CD4-positive, alpha-beta memory T cell (primary cell): ENCODE measurements around the gene UBQLN2. TPM values are rescaled to one million over a fixed set of nuclear protein-coding genes. Genes with fewer than 3 reads are reported as not detected.
"Not testable (repeated sequence)": the region's sequence is repeated elsewhere in the genome, so short reads cannot be mapped to it uniquely, and the experiment has no call there.

Experiments used
- CTCF ChIA-PET: fragments of 350-600 bp; sonication (Branson Sonifier 250); formaldehyde crosslinking; loops from one replicate; lab custom pipeline; 2021; ENCODE audit warnings: inconsistent platforms; ENCODE audit not compliant: partially characterized antibody; lab: Charles Lee
- POLR2A ChIA-PET: fragments of 350-600 bp; sonication (Branson Sonifier 250); formaldehyde crosslinking; loops from one replicate; lab custom pipeline; 2021; ENCODE audit not compliant: partially characterized antibody; lab: Charles Lee
- DNase-seq, 5 donors: peaks; one replicate each; pipeline versions ENCODE4 v3.0.0 to v3.0.0-alpha.2; 2020 to 2022; ENCODE audit warnings: mixed read lengths in 1 of 5
- H3K27ac ChIP-seq: one replicate; pipeline ENCODE4 v1.7.0; 2013; ENCODE audit warnings: low read depth, low read length
- H3K27me3 ChIP-seq: 2 replicates; pipeline ENCODE4 v1.7.0; 2013; ENCODE audit warnings: mild to moderate bottlenecking, low read length, moderate library complexity; ENCODE audit not compliant: insufficient read depth
- H3K36me3 ChIP-seq: 2 replicates; pipeline ENCODE4 v1.7.0; 2013; ENCODE audit warnings: mild to moderate bottlenecking, low read length, moderate library complexity; ENCODE audit not compliant: insufficient read depth
- H3K4me1 ChIP-seq: 2 replicates; pipeline ENCODE4 v1.7.0; 2013; ENCODE audit warnings: mild to moderate bottlenecking, low read length, moderate library complexity; ENCODE audit not compliant: insufficient read depth
- H3K4me3 ChIP-seq, 2 donors: one replicate each; pipeline ENCODE4 v1.7.0; 2013; ENCODE audit warnings: low read length in 2 of 2, mild to moderate bottlenecking in 1 of 2
- H3K9me3 ChIP-seq, 2 donors: one replicate each; pipeline ENCODE4 v1.7.0; 2013; ENCODE audit warnings: low read length in 2 of 2, control low read depth in 1 of 2; ENCODE audit not compliant: control insufficient read depth in 1 of 2
- H3K27ac Mint-ChIP-seq, 7 donors: one replicate each; pipeline ENCODE4 v1.8.0; 2020 to 2021; ENCODE audit warnings: mixed read lengths in 7 of 7, mild to moderate bottlenecking in 6 of 7, inconsistent platforms in 3 of 7, moderate library complexity in 3 of 7
- H3K27me3 Mint-ChIP-seq, 2 donors: one replicate each; pipeline ENCODE4 v1.8.0; 2020 to 2021; ENCODE audit warnings: mixed read lengths in 2 of 2
- H3K36me3 Mint-ChIP-seq, 2 donors: one replicate each; pipeline ENCODE4 v1.8.0; 2020 to 2021; ENCODE audit warnings: mixed read lengths in 2 of 2, inconsistent platforms in 1 of 2, mild to moderate bottlenecking in 1 of 2
- H3K4me1 Mint-ChIP-seq, 4 donors: one replicate each; pipeline ENCODE4 v1.8.0; 2020 to 2021; ENCODE audit warnings: mixed read lengths in 4 of 4, mild to moderate bottlenecking in 1 of 4
- H3K4me3 Mint-ChIP-seq, 8 donors: one replicate each; pipeline ENCODE4 v1.8.0; 2020 to 2021; ENCODE audit warnings: mixed read lengths in 8 of 8, mild to moderate bottlenecking in 7 of 8, moderate library complexity in 6 of 8, inconsistent platforms in 3 of 8
- H3K9me3 Mint-ChIP-seq, 8 donors: one replicate each; pipeline ENCODE4 v1.8.0; 2020 to 2021; ENCODE audit warnings: mixed read lengths in 8 of 8, mild to moderate bottlenecking in 5 of 8, inconsistent platforms in 3 of 8, moderate library complexity in 1 of 8
- intact Hi-C: fragments of 100-400 bp; cut with micrococcal nuclease; formaldehyde crosslinking; loops from one replicate; pipeline ENCODE4 v1.15.1; 2023
- polyA plus RNA-seq, 2 donors: library from polyadenylated mRNA; unstranded; fragments of 300-500 nt; fragmentation: Illumina TruSeq; gene quantifications; one replicate each; pipeline ENCODE4 v1.2.3, GENCODE V29; 2021
- total RNA-seq, 2 experiments: library from RNA; stranded (reverse); gene quantifications; one replicate each; pipeline ENCODE4 v1.2.3, GENCODE V29; 2021

UBQLN2 gene
- total RNA-seq (10 to 100 TPM; 62.6 to 64.0 TPM), polyA plus RNA-seq (10 to 100 TPM; 66.7 to 74.8 TPM)

GRCh38 chrX:56563231-56564161 lies at the start of gene UBQLN2:
UBQLN2 (plus strand) TSS chrX:56563627; CDS start chrX:56563874, 247 bp downstream.
- H3K4me3 Mint-ChIP-seq: peak within 1 kb of the TSS; percentile 88 to 97 (median 90)
- DNase-seq: peak; percentile 76 to 81 (median 79)
- H3K27me3 ChIP-seq: no peaks in the 10 kb centered on the region
- H3K4me3 ChIP-seq: peak within 1 kb of the TSS; percentile 74 to 84
- ChIA-PET CTCF (interaction anchor here (2.5 kb wide), 1 partner anchor 164 kb away, joined by 16 read pairs; the partner anchor contains the start of gene NBDY), POLR2A (interaction anchor here (0.7 to 1.7 kb wide), 10 partner anchors 9 to 1075 kb away, joined by 3 to 6 read pairs (median 4); no protein-coding TSS in a partner anchor)
- H3K4me1 Mint-ChIP-seq: peaks cover 6 to 32% (median 12%) of the 10 kb centered on the region in 4 donors
- H3K27ac ChIP-seq: peak within 1 kb of the TSS; percentile 94
- H3K4me1 ChIP-seq: peaks cover 19% of the 10 kb centered on the region
- H3K27ac Mint-ChIP-seq: peak within 1 kb of the TSS; percentile 93 to 99 (median 98)
- H3K27me3 Mint-ChIP-seq: no peaks in the 10 kb centered on the region
- peaks cover 7 to 15% of the 10 kb centered on the region in 2 donors for H3K36me3 Mint-ChIP-seq
- no peaks in the 10 kb centered on the region for H3K36me3 ChIP-seq
- H3K9me3 Mint-ChIP-seq: no peaks in the 10 kb centered on the region
- intact Hi-C loops: loop anchor here (1.0 to 5.0 kb wide), 4 partner anchors 163 to 281 kb away; no protein-coding TSS in a partner anchor
- H3K9me3 ChIP-seq: no peaks in the 10 kb centered on the region

GRCh38 chrX:56519642-56520041 lies 43.8 kb upstream of the UBQLN2 start:
- Mint-ChIP-seq H3K4me3 (no peak overlapping the region), H3K27me3 (no peaks in the 10 kb centered on the region), H3K4me1 (peaks cover 0 to 3% (median 1%) of the 10 kb centered on the region in 4 donors), H3K9me3 (peaks cover 0 to 35% (median 13%) of the 10 kb centered on the region in 8 donors), H3K36me3 (peaks cover 2 to 10% of the 10 kb centered on the region in 2 donors), H3K27ac (no peak overlapping the region)
- DNase-seq: no peak
- Histone ChIP-seq H3K4me1 (no peaks in the 10 kb centered on the region), H3K27ac (no peak overlapping the region), H3K36me3 (no peaks in the 10 kb centered on the region), H3K4me3 (no peak overlapping the region), H3K9me3 (no peaks in the 10 kb centered on the region), H3K27me3 (no peaks in the 10 kb centered on the region)
- intact Hi-C loops: no loop called here
- ChIA-PET POLR2A (no interaction called here), CTCF (no interaction called here)

DNA sequence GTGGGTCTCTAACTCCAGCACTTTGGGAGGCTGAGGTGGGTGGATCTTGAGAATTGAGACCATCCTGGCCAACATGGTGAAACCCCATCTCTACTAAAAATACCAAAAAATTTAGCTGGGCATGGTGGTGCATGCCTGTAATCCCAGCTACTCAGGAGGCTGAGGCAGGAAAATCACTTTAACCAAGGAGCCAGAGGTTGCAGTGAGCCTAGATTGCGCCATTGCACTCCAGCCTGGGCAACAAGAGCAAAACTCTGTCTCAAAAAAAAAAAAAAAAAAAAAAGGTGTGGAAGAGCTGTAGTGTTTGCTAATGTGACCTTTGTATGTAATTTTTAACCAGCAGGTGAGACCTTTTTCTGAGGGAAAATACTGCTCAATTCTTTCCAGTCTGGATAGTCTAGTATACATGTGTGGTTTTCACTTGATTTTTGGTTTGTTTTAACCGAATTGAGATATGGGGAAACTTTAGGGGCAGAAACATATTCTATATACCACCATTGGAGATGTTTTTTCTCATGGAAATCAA lies 33.9 kb upstream of the UBQLN2 start:
- H3K27me3 ChIP-seq, H3K36me3 ChIP-seq, H3K9me3 ChIP-seq, H3K4me1 ChIP-seq, H3K27ac ChIP-seq, H3K4me1 Mint-ChIP-seq, H3K27ac Mint-ChIP-seq, H3K4me3 ChIP-seq, H3K27me3 Mint-ChIP-seq, intact Hi-C loops, H3K4me3 Mint-ChIP-seq, DNase-seq, POLR2A ChIA-PET: not testable (repeated sequence)
- Mint-ChIP-seq H3K36me3 (peaks cover 11 to 21% of the 10 kb centered on the region in 2 donors), H3K9me3 (peaks cover 0 to 15% (median 7%) of the 10 kb centered on the region in 8 donors)
- CTCF ChIA-PET: interaction anchor here (0.7 kb wide), 1 partner anchor 148 kb away, joined by 3 read pairs; no protein-coding TSS in a partner anchor

DNA sequence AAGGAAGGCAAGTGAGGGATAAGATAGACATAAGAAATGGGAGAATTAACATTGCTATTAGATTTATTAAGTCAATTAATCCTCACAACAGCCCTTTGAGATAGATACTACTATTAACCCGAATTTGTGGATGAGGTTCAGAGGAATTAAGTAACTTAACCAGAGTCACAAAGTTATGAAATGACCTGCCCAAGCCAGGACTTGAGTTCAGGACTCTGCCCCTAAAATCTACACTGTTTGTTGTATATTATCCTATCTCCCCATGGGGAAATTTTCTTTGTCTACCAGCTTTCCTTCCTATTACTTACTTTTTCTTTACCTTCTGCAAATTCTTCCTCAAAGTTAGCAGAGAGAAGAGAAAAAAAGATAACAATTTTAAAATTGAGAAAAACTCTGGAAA lies 33.4 kb upstream of the UBQLN2 start:
- H3K27ac ChIP-seq: no peak overlapping the region
- no peaks in the 10 kb centered on the region for H3K4me1 Mint-ChIP-seq
- no peak overlapping the region for H3K27ac Mint-ChIP-seq
- H3K36me3 Mint-ChIP-seq: peaks cover 9 to 21% of the 10 kb centered on the region in 2 donors
- intact Hi-C loops: no loop called here
- no peaks in the 10 kb centered on the region for H3K4me1 ChIP-seq
- H3K9me3 Mint-ChIP-seq: peaks cover 0 to 13% (median 7%) of the 10 kb centered on the region in 8 donors
- H3K27me3 Mint-ChIP-seq: no peaks in the 10 kb centered on the region
- POLR2A ChIA-PET: no interaction called here
- no peak for DNase-seq
- CTCF ChIA-PET: no interaction called here
- H3K4me3 Mint-ChIP-seq: no peak overlapping the region
- H3K9me3 ChIP-seq: no peaks in the 10 kb centered on the region
- H3K27me3 ChIP-seq: no peaks in the 10 kb centered on the region
- no peaks in the 10 kb centered on the region for H3K36me3 ChIP-seq
- no peak overlapping the region for H3K4me3 ChIP-seq

- no peaks in the 10 kb centered on the region for H3K36me3 ChIP-seq
- peaks cover 6 to 10% of the 10 kb centered on the region in 2 donors for H3K36me3 Mint-ChIP-seq
- H3K27ac Mint-ChIP-seq: no peak overlapping the region
- H3K4me3 Mint-ChIP-seq: no peak overlapping the region
- no peaks in the 10 kb centered on the region for H3K4me1 Mint-ChIP-seq
- CTCF ChIA-PET: no interaction called here
- no peak overlapping the region for H3K27ac ChIP-seq
- peaks cover 0 to 2% of the 10 kb centered on the region in 2 donors for H3K9me3 ChIP-seq
- intact Hi-C loops: no loop called here
- H3K4me3 ChIP-seq: no peak overlapping the region
- no peaks in the 10 kb centered on the region for H3K4me1 ChIP-seq
- DNase-seq: no peak
- POLR2A ChIA-PET: no interaction called here
- peaks cover 0 to 45% (median 22%) of the 10 kb centered on the region in 8 donors for H3K9me3 Mint-ChIP-seq
- no peaks in the 10 kb centered on the region for H3K27me3 ChIP-seq
- H3K27me3 Mint-ChIP-seq: no peaks in the 10 kb centered on the region
Observed at GRCh38 chrX:56550667-56551066, 12.8 kb upstream of the UBQLN2 start.

DNA sequence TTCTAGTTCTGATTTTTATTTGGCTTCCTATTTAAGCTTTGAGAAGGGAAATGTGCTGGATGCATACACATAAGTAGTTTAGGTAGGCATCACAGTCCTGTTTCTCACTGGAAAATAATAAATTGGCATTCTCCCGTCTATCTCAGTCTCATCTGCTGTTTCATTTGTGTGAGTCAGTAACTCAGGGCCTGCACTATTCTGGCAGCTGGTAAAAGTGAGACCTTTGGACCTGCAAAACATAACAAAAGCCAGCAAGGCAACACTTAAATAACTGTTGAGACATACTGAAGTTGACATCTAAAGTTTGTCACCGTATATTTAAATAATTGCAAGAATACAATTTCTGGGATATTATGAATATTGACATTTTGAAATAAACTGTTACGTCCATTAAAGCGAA lies 8.6 kb upstream of the UBQLN2 start:
- no peak overlapping the region for H3K27ac ChIP-seq
- no peaks in the 10 kb centered on the region for H3K27me3 ChIP-seq
- no peak for DNase-seq
- H3K36me3 ChIP-seq: no peaks in the 10 kb centered on the region
- intact Hi-C loops: no loop called here
- Mint-ChIP-seq H3K27me3 (no peaks in the 10 kb centered on the region), H3K36me3 (peaks cover 1% of the 10 kb centered on the region in 2 donors), H3K4me3 (no peak overlapping the region), H3K9me3 (peaks cover 0 to 14% (median 6%) of the 10 kb centered on the region in 8 donors), H3K27ac (no peak overlapping the region), H3K4me1 (no peaks in the 10 kb centered on the region)
- POLR2A ChIA-PET: no interaction called here
- CTCF ChIA-PET: no interaction called here
- H3K4me3 ChIP-seq: no peak overlapping the region
- H3K4me1 ChIP-seq: no peaks in the 10 kb centered on the region
- H3K9me3 ChIP-seq: no peaks in the 10 kb centered on the region

GRCh38 chrX:56557376-56557929 lies 6.0 kb upstream of the UBQLN2 start:
- Mint-ChIP-seq H3K4me3 (no peak overlapping the region), H3K36me3 (no peaks in the 10 kb centered on the region), H3K4me1 (no peaks in the 10 kb centered on the region), H3K27me3 (no peaks in the 10 kb centered on the region), H3K9me3 (peaks cover 0 to 3% (median 0%) of the 10 kb centered on the region in 8 donors), H3K27ac (no peak overlapping the region)
- no peaks in the 10 kb centered on the region for H3K36me3 ChIP-seq
- no peaks in the 10 kb centered on the region for H3K9me3 ChIP-seq
- POLR2A ChIA-PET: no interaction called here
- intact Hi-C loops: no loop called here
- no peak overlapping the region for H3K4me3 ChIP-seq
- H3K27me3 ChIP-seq: no peaks in the 10 kb centered on the region
- H3K27ac ChIP-seq: no peak overlapping the region
- peaks cover 4% of the 10 kb centered on the region for H3K4me1 ChIP-seq
- CTCF ChIA-PET: no interaction called here
- no peak for DNase-seq
